ENCODE data around the gene RNF150.

The RNF150 gene

GRCh38 chr4:141130947-141131605, 2.2 kb downstream of the RNF150 start:
- FAIRE-seq = no peak

- no peak for FAIRE-seq
Measured at GRCh38 chr4:141127884-141128283, 5.4 kb downstream of the RNF150 start.

GRCh38 chr4:141126769-141127168, 6.5 kb downstream of the RNF150 start:
- no peak for FAIRE-seq

- no peak for FAIRE-seq
Measured at GRCh38 chr4:141124224-141124623, 9.0 kb downstream of the RNF150 start.

- FAIRE-seq = no peak
Measured at GRCh38 chr4:141121768-141122454, 11.4 kb downstream of the RNF150 start.

- FAIRE-seq = no peak
Measured at GRCh38 chr4:141121101-141121500, 12.2 kb downstream of the RNF150 start.

GRCh38 chr4:141120036-141120593, 13.2 kb downstream of the RNF150 start:
- no peak for FAIRE-seq

- FAIRE-seq = no peak
Measured at GRCh38 chr4:141119071-141119470, 14.2 kb downstream of the RNF150 start.

GRCh38 chr4:141118381-141118780, 14.9 kb downstream of the RNF150 start:
- no peak for FAIRE-seq

GRCh38 chr4:141117935-141118334, 15.3 kb downstream of the RNF150 start:
- no peak for FAIRE-seq

GRCh38 chr4:141109983-141110382, 23.3 kb downstream of the RNF150 start:
- FAIRE-seq = no peak

GRCh38 chr4:141107927-141108326, 25.3 kb downstream of the RNF150 start:
- no peak for FAIRE-seq

- no peak for FAIRE-seq
Measured at GRCh38 chr4:141102367-141102766, 30.9 kb downstream of the RNF150 start.

GRCh38 chr4:141101511-141101910, 31.8 kb downstream of the RNF150 start:
- no peak for FAIRE-seq

GRCh38 chr4:141099326-141099725, 33.9 kb downstream of the RNF150 start:
- no peak for FAIRE-seq

- FAIRE-seq = no peak
Measured at GRCh38 chr4:141098163-141098562, 35.1 kb downstream of the RNF150 start.

- FAIRE-seq = no peak
Measured at GRCh38 chr4:141090473-141090872, 42.8 kb downstream of the RNF150 start.

GRCh38 chr4:141081921-141082395, 51.3 kb downstream of the RNF150 start:
- FAIRE-seq = no peak

- no peak for FAIRE-seq
Measured at GRCh38 chr4:141080668-141081067, 52.6 kb downstream of the RNF150 start.

- no peak for FAIRE-seq
Measured at GRCh38 chr4:141079393-141079930, 53.8 kb downstream of the RNF150 start.

GRCh38 chr4:141078871-141079270, 54.4 kb downstream of the RNF150 start:
- FAIRE-seq = no peak

GRCh38 chr4:141077611-141078225, 55.6 kb downstream of the RNF150 start:
- no peak for FAIRE-seq

- no peak for FAIRE-seq
Measured at GRCh38 chr4:141075553-141075952, 57.7 kb downstream of the RNF150 start.
